HepG2 (cell line): ENCODE results near the gene ZFAND3. TPM values are rescaled to one million over a fixed set of nuclear protein-coding genes. Genes with fewer than 3 reads are reported as not detected.

ENCODE experiments used
- ATAC-seq: fragments of 200-7000 bp; cut with Tn5 transposase; 3 replicates; pipeline ENCODE4 v1.9.1; 2020; ENCODE audit warnings: mild to moderate bottlenecking, moderate library complexity
- BruUV-seq: library from RNA; stranded (reverse); fragments of 400-500 nt; replicated peaks from 2 replicates; lab custom pipeline; 2021; lab: Mats Ljungman, UMichigan
- CTCF ChIA-PET: fragments of 300-600 bp; formaldehyde crosslinking; extraction: SDS; loops from one replicate; lab custom pipeline; 2021; ENCODE audit warnings: low total read pairs, inconsistent platforms, low intra/inter-chr PET ratio; lab: Yijun Ruan, JAX
- POLR2A ChIA-PET: fragments of 350-600 bp; sonication (Branson Sonifier 250); formaldehyde crosslinking; loops from one replicate; lab custom pipeline; 2020; ENCODE audit warnings: antibody characterized with exemption, inconsistent platforms; lab: Yijun Ruan, JAX
- DNase-seq: peaks from one replicate; pipeline ENCODE4 v3.0.0-alpha.2; 2015; ENCODE audit warnings: low spot score
- FAIRE-seq: peaks from 3 replicates; lab custom pipeline; 2011; peaks lifted over from hg19 to GRCh38; lab: Jason Lieb, UNC
- H2AFZ ChIP-seq: one replicate; pipeline ENCODE4 v1.6.1; 2011; ENCODE audit warnings: low read length, inconsistent platforms
- H3K27ac ChIP-seq: fragments of 300-600 bp; 3 replicates; pipeline ENCODE4 v1.8.0; 2011; ENCODE audit warnings: mixed run types, mild to moderate bottlenecking, mixed read lengths, low read length, inconsistent platforms; ENCODE audit not compliant: insufficient read depth; ENCODE audit errors: extremely low read length
- H3K27me3 ChIP-seq, 2 experiments: fragments of 200-600 bp in 1 of 2; 2 replicates in 1 of 2; 3 replicates in 1 of 2; pipeline versions ENCODE4 v1.6.0 to v1.8.0; 2011; ENCODE audit warnings: low read length in 2 of 2, mild to moderate bottlenecking in 2 of 2, moderate library complexity in 2 of 2, inconsistent platforms in 1 of 2; ENCODE audit not compliant: insufficient read depth in 2 of 2, control insufficient read depth in 1 of 2
- H3K36me3 ChIP-seq, 2 experiments: fragments of 200-600 bp in 1 of 2; replicated peaks in 1 of 2; 2 replicates in 1 of 2; 3 replicates in 1 of 2; pipeline versions ENCODE4 v1.5.1 to v1.8.0; 2011; ENCODE audit warnings: low read length in 2 of 2, inconsistent platforms in 1 of 2; ENCODE audit not compliant: insufficient read depth in 2 of 2, control insufficient read depth in 1 of 2
- H3K4me1 ChIP-seq: 2 replicates; pipeline ENCODE4 v1.5.1; 2012; ENCODE audit warnings: low read length, inconsistent platforms; ENCODE audit not compliant: insufficient read depth
- H3K4me2 ChIP-seq: 2 replicates; pipeline ENCODE4 v1.6.0; 2011; ENCODE audit warnings: low read depth, low read length, inconsistent platforms
- H3K4me3 ChIP-seq, 3 experiments: fragments of 200-600 bp in 1 of 3; sonication (generic), shearing (Covaris generic) in 1 of 3; replicated peaks in 1 of 3; 2 replicates each; pipeline ENCODE4 v1.5.1; 2011 to 2016; ENCODE audit warnings: low read length in 3 of 3, inconsistent platforms in 2 of 3, low read depth in 2 of 3, mild to moderate bottlenecking in 2 of 3, control low read depth in 1 of 3, mixed read lengths in 1 of 3; ENCODE audit not compliant: insufficient read depth in 1 of 3
- H3K79me2 ChIP-seq: one replicate; pipeline ENCODE4 v1.6.1; 2011; ENCODE audit warnings: low read length, inconsistent platforms; ENCODE audit not compliant: insufficient read depth
- H3K9ac ChIP-seq: 2 replicates; pipeline ENCODE4 v1.6.0; 2011; ENCODE audit warnings: mild to moderate bottlenecking, low read depth, low read length, inconsistent platforms; ENCODE audit not compliant: insufficient read depth
- H3K9me3 ChIP-seq: 2 replicates; pipeline ENCODE4 v1.5.1; 2012; ENCODE audit warnings: mild to moderate bottlenecking, low read length
- H4K20me1 ChIP-seq: 2 replicates; pipeline ENCODE4 v1.6.0; 2011; ENCODE audit warnings: inconsistent platforms, mild to moderate bottlenecking, low read length, moderate library complexity; ENCODE audit not compliant: insufficient read depth
- CCDC6 ChIP-seq: sonication (generic); formaldehyde crosslinking; IDR thresholded peaks from 2 replicates; pipeline ENCODE4 v1.8.1; 2022; ENCODE audit warnings: mild to moderate bottlenecking, missing genetic modification reagents, moderate library complexity
- EHMT2 ChIP-seq: fragments of 200-600 bp; sonication (generic); IDR thresholded peaks from 2 replicates; pipeline ENCODE4 v1.7.0; 2017; ENCODE audit warnings: antibody characterized with exemption, low read depth, low read length, borderline replicate concordance
- MTF1 ChIP-seq: sonication (generic); formaldehyde crosslinking; IDR thresholded peaks from 2 replicates; pipeline ENCODE4 v1.5.0; 2020; ENCODE audit warnings: missing genetic modification reagents
- NAIF1 ChIP-seq: sonication (generic); formaldehyde crosslinking; IDR thresholded peaks from 2 replicates; pipeline ENCODE4 v1.5.0; 2020; ENCODE audit warnings: mild to moderate bottlenecking, missing genetic modification reagents, borderline replicate concordance
- PCBP1 ChIP-seq: fragments of 200-400 bp; formaldehyde crosslinking; IDR thresholded peaks from 2 replicates; pipeline ENCODE4 v1.6.1; 2017; ENCODE audit warnings: mild to moderate bottlenecking, low read depth, low read length, borderline replicate concordance
- POGK ChIP-seq: sonication (generic); formaldehyde crosslinking; conservative IDR thresholded peaks from 2 replicates; pipeline ENCODE4 v1.8.0; 2022; ENCODE audit warnings: mild to moderate bottlenecking, moderate library complexity, missing genetic modification reagents
- RNF219 ChIP-seq: sonication (generic); formaldehyde crosslinking; IDR thresholded peaks from 2 replicates; pipeline ENCODE4 v1.5.0; 2020; ENCODE audit warnings: mild to moderate bottlenecking, missing genetic modification reagents
- SCMH1 ChIP-seq: sonication (generic); formaldehyde crosslinking; IDR thresholded peaks from 2 replicates; pipeline ENCODE4 v1.9.0; 2021; ENCODE audit warnings: missing genetic modification reagents, mild to moderate bottlenecking, borderline replicate concordance
- SNRNP70 ChIP-seq: fragments of 200-400 bp; formaldehyde crosslinking; IDR thresholded peaks from 2 replicates; pipeline ENCODE4 v1.6.1; 2017; ENCODE audit warnings: mild to moderate bottlenecking, low read depth, low read length, moderate library complexity
- YEATS4 ChIP-seq: sonication (generic); formaldehyde crosslinking; IDR thresholded peaks from 2 replicates; pipeline ENCODE4 v1.4.0; 2020; ENCODE audit warnings: missing genetic modification reagents, borderline replicate concordance
- ZFP91 ChIP-seq: sonication (generic); formaldehyde crosslinking; IDR thresholded peaks from 2 replicates; pipeline ENCODE4 v1.9.0; 2022; ENCODE audit warnings: missing genetic modification reagents, mild to moderate bottlenecking, borderline replicate concordance
- ZMYM2 ChIP-seq: sonication (generic); formaldehyde crosslinking; IDR thresholded peaks from 2 replicates; pipeline ENCODE4 v1.8.0; 2022; ENCODE audit warnings: mild to moderate bottlenecking, missing genetic modification reagents
- ZNF558 ChIP-seq: sonication (generic); formaldehyde crosslinking; IDR thresholded peaks from 2 replicates; pipeline ENCODE4 v1.9.0; 2022; ENCODE audit warnings: mild to moderate bottlenecking, missing genetic modification reagents, borderline replicate concordance
- ZNF790 ChIP-seq: sonication (generic); formaldehyde crosslinking; IDR thresholded peaks from 2 replicates; pipeline ENCODE4 v1.8.0; 2022; ENCODE audit warnings: missing genetic modification reagents, mild to moderate bottlenecking, borderline replicate concordance
- WGBS: methylation state at CpG from one replicate; pipeline ENCODE4 v1.1.6; 2017; ENCODE audit warnings: low lambda C conversion rate; 5-methylcytosine and 5-hydroxymethylcytosine counted together
- in situ Hi-C: cut with HindIII; loops from 2 replicates; pipeline ENCODE4 v1.10.0; 2017; ENCODE audit warnings: low pct_unique_long_range_greater_than_20kb; ENCODE audit not compliant: extremely low pct_ligation_motif_present
- intact Hi-C: fragments of 100-400 bp; cut with micrococcal nuclease; formaldehyde crosslinking; loops from one replicate; pipeline ENCODE4 v1.10.0; 2022; ENCODE audit not compliant: unreplicated experiment
- polyA plus RNA-seq, 8 experiments: library from polyadenylated mRNA; depleted of rRNA in 3 of 8; stranded (reverse) in 7 of 8; unstranded in 1 of 8; fragments of >200 nt; fragmentation: Illumina TruSeq in 4 of 8; extraction: Trizol in 4 of 8; gene quantifications; 2 replicates each; pipeline versions ENCODE4 v1.2.1 to v1.2.3, GENCODE V29; 2011 to 2016; ENCODE audit warnings: low read depth in 4 of 8, missing spikeins in 1 of 8, mixed read lengths in 1 of 8; ENCODE audit not compliant: insufficient read depth in 1 of 8
- total RNA-seq, 5 experiments: library from RNA; depleted of rRNA; stranded (reverse); fragments of >200 nt; fragmentation: Illumina TruSeq; extraction: Trizol; gene quantifications; 2 replicates each; pipeline ENCODE4 v1.2.3, GENCODE V29; 2016; ENCODE audit warnings: low read depth in 1 of 5

Gene ZFAND3
- total and polyA plus RNA-seq, 2 of the 13 experiments (the other 11 are each of a cell fraction or from before 2014, with no cell fraction given), result 16.4 to 17.1 TPM

GRCh38 chr6:38187811-38188590 is 368.5 kb downstream of the ZFAND3 start (continued):
- TF ChIP-seq POGK (CRISPR knock-in tag) (no peak), RNF219 (no peak)

- POLR2A ChIA-PET, result no interaction called here
- DNase-seq, result no peak
- TF ChIP-seq ZNF558 (CRISPR knock-in tag) (no peak), CCDC6 (CRISPR knock-in tag) (no peak), EHMT2 (no peak), ZNF790 (CRISPR knock-in tag) (no peak), NAIF1 (no peak), ZMYM2 (CRISPR knock-in tag) (no peak), YEATS4 (CRISPR knock-in tag) (no peak), SNRNP70 (no peak), PCBP1 (no peak), MTF1 (CRISPR knock-in tag) (no peak), SCMH1 (CRISPR knock-in tag) (no peak), ZFP91 (no peak)
Observed at GRCh38 chr6:38188677-38189335, 369.3 kb downstream of the ZFAND3 start.

More at GRCh38 chr6:38188677-38189335, 369.3 kb downstream of the ZFAND3 start:
- no peak overlapping the region for H2AFZ ChIP-seq
- in situ Hi-C loops (no loop called here), intact Hi-C loops (no loop called here)
- H3K4me2 ChIP-seq, result no peak overlapping the region
- H3K9ac ChIP-seq, result no peak overlapping the region
- H3K27me3 ChIP-seq, result no peaks in the 10 kb centered on the region
- H3K79me2 ChIP-seq, result no peaks in the 10 kb centered on the region
- ATAC-seq, result no peak
- CTCF ChIA-PET, result no interaction called here
- no peak overlapping the region for H3K27ac ChIP-seq
- no peak overlapping the region for H3K4me3 ChIP-seq
- FAIRE-seq, result no peak
- no peaks in the 10 kb centered on the region for H4K20me1 ChIP-seq
- BruUV-seq, result no TSS peak
- H3K9me3 ChIP-seq, result no peaks in the 10 kb centered on the region
- H3K36me3 ChIP-seq, result no peaks in the 10 kb centered on the region
- H3K4me1 ChIP-seq, result no peaks in the 10 kb centered on the region
- WGBS, result 79% methylated on average over 13 of the region's 14 CpGs
